ENCODE data around the gene SETD7.
"Not testable (repeated sequence)": the region's sequence is repeated elsewhere in the genome, so short reads cannot be mapped to it uniquely, and the experiment has no call there.

The SETD7 gene

GRCh38 chr4:139508581-139509237 lies 47.3 kb downstream of the SETD7 start:
- DNase-seq, result no peak

- DNase-seq, result no peak
Measured at GRCh38 chr4:139506774-139507173, 49.2 kb downstream of the SETD7 start.

GRCh38 chr4:139503622-139504166 lies 52.3 kb downstream of the SETD7 start:
- no peak for DNase-seq

- DNase-seq, result no peak
Measured at GRCh38 chr4:139501927-139502899, 53.8 kb downstream of the SETD7 start.

- no peak for DNase-seq
Measured at GRCh38 chr4:139501527-139501926, 54.5 kb downstream of the SETD7 start.

GRCh38 chr4:139501117-139501516 lies 54.9 kb downstream of the SETD7 start:
- DNase-seq, result no peak

GRCh38 chr4:139499186-139499585 lies 56.8 kb downstream of the SETD7 start:
- DNase-seq, result no peak

GRCh38 chr4:139493176-139493575 lies 62.8 kb downstream of the SETD7 start:
- DNase-seq, result no peak

GRCh38 chr4:139492429-139492828 lies 63.6 kb downstream of the SETD7 start:
- DNase-seq, result no peak

GRCh38 chr4:139489638-139490037 lies 66.4 kb downstream of the SETD7 start:
- no peak for DNase-seq

GRCh38 chr4:139488442-139488841 lies 67.6 kb downstream of the SETD7 start:
- no peak for DNase-seq

GRCh38 chr4:139484783-139485311 lies 71.2 kb downstream of the SETD7 start:
- no peak for DNase-seq

GRCh38 chr4:139483000-139483399 lies 73.0 kb downstream of the SETD7 start:
- DNase-seq, result no peak

GRCh38 chr4:139481465-139481864 lies 74.6 kb downstream of the SETD7 start:
- DNase-seq, result no peak

- no peak for DNase-seq
Measured at GRCh38 chr4:139476363-139476762, 79.7 kb downstream of the SETD7 start.

GRCh38 chr4:139472852-139473251 lies 83.2 kb downstream of the SETD7 start:
- no peak for DNase-seq

GRCh38 chr4:139470997-139471665 lies 84.9 kb downstream of the SETD7 start:
- DNase-seq, result no peak

- no peak for DNase-seq
Measured at GRCh38 chr4:139470295-139470694, 85.7 kb downstream of the SETD7 start.

GRCh38 chr4:139469869-139470268 lies 86.2 kb downstream of the SETD7 start:
- DNase-seq, result no peak

- no peak for DNase-seq
Measured at GRCh38 chr4:139469216-139469615, 86.8 kb downstream of the SETD7 start.

GRCh38 chr4:139468756-139469155 lies 87.3 kb downstream of the SETD7 start:
- DNase-seq, result not testable (repeated sequence)

- DNase-seq, result no peak
Measured at GRCh38 chr4:139465922-139466321, 90.1 kb downstream of the SETD7 start.

GRCh38 chr4:139464512-139464911 lies 91.5 kb downstream of the SETD7 start:
- DNase-seq, result not testable (repeated sequence)

Measured in NCI-H1092 (cell line).